Pancreas (tissue), 10 donors: ENCODE measurements around the gene WBP4. TPM values are rescaled to one million over a fixed set of nuclear protein-coding genes. Genes with fewer than 3 reads are reported as not detected.
"Not testable (repeated sequence)": the region's sequence is repeated elsewhere in the genome, so short reads cannot be mapped to it uniquely, and the experiment has no call there.

Experiments used
- ATAC-seq, 4 donors: fragments of 200-7000 bp; cut with Tn5 transposase; one replicate each; pipeline versions ENCODE4 v1.8.0 to v1.9.1; 2020; ENCODE audit warnings: mild to moderate bottlenecking in 4 of 4, moderate library complexity in 4 of 4
- DNase-seq, 6 donors: peaks; one replicate each; pipeline ENCODE4 v3.0.0-alpha.2; 2020
- FAIRE-seq: peaks from 2 replicates; lab custom pipeline; 2012; peaks lifted over from hg19 to GRCh38; lab: Jason Lieb, UNC
- H3K27ac ChIP-seq, 4 donors: fragments of 200-600 bp; sonication (generic); 1 replicate in 3 of 4; 2 replicates in 1 of 4; pipeline versions ENCODE4 v1.5.0 to v1.8.0; 2020
- H3K27me3 ChIP-seq, 4 donors: fragments of 200-600 bp; one replicate each; pipeline ENCODE4 v1.8.0; 2021
- H3K36me3 ChIP-seq, 3 donors: fragments of 200-600 bp; sonication (generic) in 1 of 3; one replicate each; pipeline versions ENCODE4 v1.5.0 to v1.8.0; 2020 to 2021
- H3K4me1 ChIP-seq, 3 donors: fragments of 200-600 bp; one replicate each; pipeline ENCODE4 v1.8.0; 2021
- H3K4me3 ChIP-seq, 4 donors: fragments of 200-600 bp; sonication (generic) in 2 of 4; one replicate each; pipeline versions ENCODE4 v1.5.0 to v1.8.0; 2020 to 2021
- H3K9me3 ChIP-seq, 4 donors: fragments of 200-600 bp; one replicate each; pipeline ENCODE4 v1.8.0; 2021
- WGBS, 2 donors: extraction: QIAGEN DNeasy Blood & Tissue Kit; methylation state at CpG; one replicate each; pipeline ENCODE4 v1.1.7; 2013; 5-methylcytosine and 5-hydroxymethylcytosine counted together
- intact Hi-C, 3 donors: fragments of 100-400 bp; cut with DNase I; formaldehyde crosslinking; loops; one replicate each; pipeline versions ENCODE4 v1.11.1 to v1.14.2; 2022
- polyA plus RNA-seq, 2 donors: library from polyadenylated mRNA; stranded (reverse); fragments of 200-250 nt; gene quantifications; one replicate each; pipeline ENCODE4 v1.2.3, GENCODE V29; 2013
- total RNA-seq, 6 donors: library from RNA; stranded (reverse); fragmentation: NEBNext Ultra II Directional in 4 of 6; extraction: Animal tissue kit (Norgen Biotek cat#: 25700) in 4 of 6; gene quantifications; one replicate each; pipeline versions ENCODE4 v1.2.1 to v1.2.4, GENCODE V29; 2021 to 2023
- TF ChIP-seq, protein P1 (sequence below), 4 donors: fragments of 200-600 bp; sonication (generic) in 3 of 4; IDR thresholded peaks; one replicate each; pipeline versions ENCODE4 v1.5.0 to v1.8.0; 2021; ENCODE audit warnings: antibody characterized with exemption in 4 of 4
- donor health status: healthy with polysubstance abuse.
- donor health status: DM: no; HTN: no; CAD: no; lungs with moderate emphysema.
- donor health status: DM: no; HTN: no; CAD: no.
- donor health status: control.
- donor health status: control.
- donor health status: Bipolar disorder and iron deficiency.
- donor health status: DM: yes; HTN: yes; CAD: no.
- donor health status: DM: no; HTN: no; CAD: no.
- donor health status: DM: no; HTN: no; CAD: no.
- donor health status: DM: yes; HTN: yes; CAD: no.

Gene WBP4
- total and polyA plus RNA-seq, 8 donors, result 2.1 to 12.2 (median 3.4) TPM

DNA sequence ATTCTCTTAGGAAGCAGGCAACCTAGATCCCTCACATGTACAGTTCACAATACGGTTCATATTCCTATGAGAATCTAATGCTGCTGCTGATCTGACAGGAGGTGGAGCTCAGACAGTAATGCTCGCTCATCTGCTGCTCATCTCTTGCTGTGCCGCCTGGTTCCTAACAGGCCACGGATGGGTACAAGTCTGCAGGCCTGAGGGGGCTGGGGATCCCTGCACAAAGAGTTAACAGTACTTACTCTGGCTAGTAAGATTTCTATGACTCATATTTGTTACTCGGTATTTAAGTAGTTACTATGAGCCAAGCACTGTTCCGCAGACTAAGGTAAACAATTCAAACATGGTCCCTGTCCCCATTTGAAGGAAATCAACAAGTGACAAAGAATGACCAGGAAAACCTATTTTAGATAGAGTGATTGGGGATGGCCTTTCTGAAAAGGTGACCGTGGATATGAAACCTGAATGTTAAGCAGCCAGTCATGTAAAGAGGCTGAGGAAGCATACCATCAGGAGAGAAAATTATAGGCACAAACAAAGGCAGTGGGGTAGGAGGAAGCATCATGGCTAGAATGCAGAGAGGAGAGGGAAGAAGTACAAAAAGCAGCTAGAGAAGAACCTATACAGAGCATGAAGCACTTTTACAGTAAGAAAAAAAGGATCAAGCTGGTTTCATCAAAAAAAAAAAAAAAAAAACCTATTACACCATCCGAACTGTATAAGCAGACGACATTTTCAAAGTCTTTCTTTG lies 20.6 kb upstream of the WBP4 start:
- TF ChIP-seq, protein P1, sequence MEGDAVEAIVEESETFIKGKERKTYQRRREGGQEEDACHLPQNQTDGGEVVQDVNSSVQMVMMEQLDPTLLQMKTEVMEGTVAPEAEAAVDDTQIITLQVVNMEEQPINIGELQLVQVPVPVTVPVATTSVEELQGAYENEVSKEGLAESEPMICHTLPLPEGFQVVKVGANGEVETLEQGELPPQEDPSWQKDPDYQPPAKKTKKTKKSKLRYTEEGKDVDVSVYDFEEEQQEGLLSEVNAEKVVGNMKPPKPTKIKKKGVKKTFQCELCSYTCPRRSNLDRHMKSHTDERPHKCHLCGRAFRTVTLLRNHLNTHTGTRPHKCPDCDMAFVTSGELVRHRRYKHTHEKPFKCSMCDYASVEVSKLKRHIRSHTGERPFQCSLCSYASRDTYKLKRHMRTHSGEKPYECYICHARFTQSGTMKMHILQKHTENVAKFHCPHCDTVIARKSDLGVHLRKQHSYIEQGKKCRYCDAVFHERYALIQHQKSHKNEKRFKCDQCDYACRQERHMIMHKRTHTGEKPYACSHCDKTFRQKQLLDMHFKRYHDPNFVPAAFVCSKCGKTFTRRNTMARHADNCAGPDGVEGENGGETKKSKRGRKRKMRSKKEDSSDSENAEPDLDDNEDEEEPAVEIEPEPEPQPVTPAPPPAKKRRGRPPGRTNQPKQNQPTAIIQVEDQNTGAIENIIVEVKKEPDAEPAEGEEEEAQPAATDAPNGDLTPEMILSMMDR (IDR thresholded peaks at IDR 0.05), result no peak
- no peaks in the 10 kb centered on the region for H3K27me3 ChIP-seq
- whole genome bisulfite sequencing, 2 donors, result 80 to 81% methylated on average over 9 of the region's 9 CpGs
- peak in 1 of 4 donors; percentile 12 for ATAC-seq
- FAIRE-seq, result no peak
- no peak for DNase-seq
- H3K27ac ChIP-seq, result no peak overlapping the region
- H3K9me3 ChIP-seq, result no peaks in the 10 kb centered on the region
- H3K36me3 ChIP-seq, result no peaks in the 10 kb centered on the region
- no peak overlapping the region for H3K4me3 ChIP-seq
- intact Hi-C loops, result no loop called here
- H3K4me1 ChIP-seq, result no peaks in the 10 kb centered on the region

DNA sequence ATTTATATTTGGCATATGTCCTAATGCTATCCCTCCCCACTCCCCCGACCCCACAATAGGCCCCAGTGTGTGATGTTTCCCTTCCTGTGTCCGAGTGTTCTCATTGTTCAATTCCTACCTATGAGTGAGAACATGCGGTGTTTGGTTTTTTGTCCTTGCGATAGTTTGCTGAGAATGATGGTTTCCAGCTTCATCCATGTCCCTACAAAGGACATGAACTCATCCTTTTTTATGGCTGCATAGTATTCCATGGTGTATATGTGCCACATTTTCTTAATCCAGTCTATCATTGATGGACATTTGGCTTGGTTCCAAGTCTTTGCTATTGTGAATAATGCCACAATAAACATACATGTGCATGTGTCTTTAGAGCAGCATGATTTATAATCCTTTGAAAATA lies 18.9 kb upstream of the WBP4 start:
- H3K27ac ChIP-seq, H3K4me1 ChIP-seq, H3K9me3 ChIP-seq, H3K36me3 ChIP-seq, DNase-seq, ATAC-seq, intact Hi-C loops, H3K27me3 ChIP-seq, H3K4me3 ChIP-seq, FAIRE-seq: not testable (repeated sequence)
- WGBS, 2 donors, result 95 to 98% methylated on average over 3 of the region's 4 CpGs

DNA sequence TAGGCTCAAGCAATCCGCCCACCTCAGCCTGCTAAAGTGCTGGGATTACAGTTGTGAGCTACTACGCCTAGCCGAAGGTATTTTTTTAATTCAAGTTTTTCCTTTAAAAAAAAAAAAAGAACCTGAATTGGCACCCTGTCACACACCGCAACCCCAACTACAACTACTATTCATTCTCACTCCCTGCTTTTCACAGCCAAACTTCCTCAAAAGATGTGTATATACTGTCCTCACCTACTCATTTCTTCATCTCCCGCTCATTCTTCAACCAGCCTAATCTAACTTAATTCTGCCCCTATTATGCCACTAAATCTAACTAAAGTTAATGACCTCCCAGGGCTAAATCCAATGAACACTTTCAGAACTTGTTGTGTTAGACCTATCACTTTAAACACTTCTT lies 12.7 kb upstream of the WBP4 start:
- H3K4me3 ChIP-seq, result no peak overlapping the region
- WGBS, 2 donors, result 97 to 98% methylated on average over 5 of the region's 5 CpGs
- ATAC-seq, result no peak

DNA sequence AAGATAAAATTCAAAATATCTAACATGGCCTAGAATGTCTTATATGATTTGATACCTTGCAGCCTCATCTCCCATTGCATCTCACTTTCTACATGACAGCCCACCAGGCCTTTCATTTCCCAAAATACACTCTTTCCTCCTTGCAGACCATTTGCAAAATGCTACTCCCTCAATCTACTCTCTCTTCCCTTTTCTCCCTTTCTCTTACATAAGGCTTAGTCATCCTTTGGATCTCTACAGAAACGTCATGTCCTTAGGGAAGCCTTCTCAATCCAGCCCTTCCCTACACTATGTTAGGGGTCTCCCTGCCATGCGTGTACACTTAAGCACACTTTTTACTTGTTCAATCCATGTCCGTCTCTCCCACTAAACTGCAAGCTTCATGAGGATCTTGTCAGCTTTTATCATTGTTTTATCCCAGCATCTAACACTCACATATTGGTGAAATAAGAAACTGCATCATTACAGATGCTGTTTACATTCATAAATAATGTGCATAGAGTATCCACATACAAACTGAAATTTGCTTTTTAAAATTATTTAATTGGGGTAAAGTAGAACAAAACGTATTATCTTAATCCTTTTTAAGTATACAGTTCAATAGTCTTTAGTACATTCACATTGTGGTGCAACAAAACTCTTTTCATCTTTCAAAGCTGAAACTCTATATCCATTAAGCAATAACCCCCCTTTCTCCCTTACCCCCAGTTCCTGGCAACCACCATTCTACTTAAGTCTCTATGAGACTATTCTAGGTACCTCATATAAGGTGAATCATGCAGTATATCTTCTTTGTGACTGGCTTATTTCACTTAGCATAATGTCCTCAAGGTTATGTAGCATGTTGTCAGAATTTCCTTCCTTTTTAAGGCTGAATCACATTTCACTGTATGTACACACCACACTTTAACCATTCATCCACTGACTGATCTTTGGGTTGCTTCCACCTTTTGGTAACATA lies 11.5 kb upstream of the WBP4 start:
- TF ChIP-seq, protein P1 (IDR thresholded peaks at IDR 0.05), result no peak
- H3K4me1 ChIP-seq, result peaks cover 20 to 39% (median 30%) of the 10 kb centered on the region in 3 donors
- 87 to 89% methylated on average over 4 of the region's 4 CpGs for WGBS, 2 donors
- FAIRE-seq, result no peak
- intact Hi-C loops, result loop anchor here in 2 of 3 donors (10.0 kb wide), 1 partner anchor 55 kb away; no protein-coding TSS in a partner anchor
- no peak for ATAC-seq
- H3K9me3 ChIP-seq, result no peaks in the 10 kb centered on the region
- no peak for DNase-seq
- H3K36me3 ChIP-seq, result no peaks in the 10 kb centered on the region
- no peaks in the 10 kb centered on the region for H3K27me3 ChIP-seq
- no peak overlapping the region for H3K27ac ChIP-seq
- H3K4me3 ChIP-seq, result no peak overlapping the region

More for the DNA sequence above, 12.7 kb upstream of the WBP4 start:
- intact Hi-C loops, result no loop called here
- no peak for FAIRE-seq
- Histone ChIP-seq H3K36me3 (no peaks in the 10 kb centered on the region), H3K27me3 (no peaks in the 10 kb centered on the region), H3K27ac (no peak overlapping the region), H3K4me1 (peaks cover 12 to 29% (median 22%) of the 10 kb centered on the region in 3 donors), H3K9me3 (no peaks in the 10 kb centered on the region)
- no peak for DNase-seq
- TF ChIP-seq, protein P1 (IDR thresholded peaks at IDR 0.05), result no peak

DNA sequence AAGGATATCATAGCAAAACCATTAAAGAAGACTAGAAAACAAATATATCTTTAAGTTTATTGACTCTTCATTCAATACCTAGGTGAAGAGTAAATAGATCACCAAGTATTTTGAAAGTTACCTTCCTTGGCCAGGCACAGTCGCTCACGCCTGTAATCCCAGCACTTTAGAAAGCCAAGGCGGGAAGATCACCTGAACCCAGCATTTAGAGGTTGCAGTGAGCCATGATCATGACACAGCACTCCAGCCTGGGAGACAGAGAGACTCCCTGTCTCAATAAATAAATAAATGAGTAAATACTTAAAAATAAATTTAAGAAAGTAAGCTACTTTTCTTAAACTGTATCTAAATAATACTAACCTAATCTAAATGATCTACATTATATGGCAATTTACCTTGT lies 8.9 kb upstream of the WBP4 start:
- no peak for DNase-seq
- H3K9me3 ChIP-seq, result no peaks in the 10 kb centered on the region
- H3K4me1 ChIP-seq, result peaks cover 20 to 62% (median 44%) of the 10 kb centered on the region in 3 donors
- H3K4me3 ChIP-seq, result no peak overlapping the region
- H3K27ac ChIP-seq, result no peak overlapping the region
- intact Hi-C loops, result loop anchor here in 2 of 3 donors (10.0 kb wide), 1 partner anchor 58 kb away; no protein-coding TSS in a partner anchor
- H3K36me3 ChIP-seq, result no peaks in the 10 kb centered on the region
- no peak for ATAC-seq
- TF ChIP-seq, protein P1 (IDR thresholded peaks at IDR 0.05), result no peak
- WGBS, 2 donors, result 57 to 66% methylated on average over 3 of the region's 3 CpGs
- FAIRE-seq, result peak; percentile 23
- no peaks in the 10 kb centered on the region for H3K27me3 ChIP-seq
